Measurements from ENCODE around the gene PMF1.

- TF ChIP-seq TAF1 (IDR thresholded peaks at IDR 0.05; ENCODE audit: borderline replicate concordance, low read depth, low read length): no peak
- no peak for TF ChIP-seq POLR2A (IDR thresholded peaks at IDR 0.05; ENCODE audit: low read depth, low read length)
- no peak for TF ChIP-seq POLR2AphosphoS5 (IDR thresholded peaks at IDR 0.05; ENCODE audit: low read depth, low read length)
Observed at GRCh38 chr1:156226116-156226538, 13.3 kb downstream of the PMF1 start.
